H1 (cell line): Measurements from ENCODE around the gene LRR1.

Experiments used
- CBX8 ChIP-seq: fragments of 300-800, 300-1000 bp; sonication (generic); IDR thresholded peaks from 2 replicates; pipeline ENCODE4 v1.7.1; 2016; ENCODE audit warnings: low read depth, low read length, borderline replicate concordance
- CREB1 ChIP-seq: IDR thresholded peaks from 2 replicates; pipeline ENCODE4 v1.6.1; 2012; ENCODE audit warnings: inconsistent platforms
- EP300 ChIP-seq, 2 experiments: IDR thresholded peaks; 1 replicate in 1 of 2; 2 replicates in 1 of 2; pipeline ENCODE4 v1.6.1; 2011 to 2012; ENCODE audit warnings: low read depth in 2 of 2, low read length in 2 of 2, mild to moderate bottlenecking in 2 of 2, borderline replicate concordance in 1 of 2, inconsistent platforms in 1 of 2, moderate library complexity in 1 of 2
- EZH2 ChIP-seq: fragments of 200-600 bp; sonication (generic); IDR thresholded peaks from 2 replicates; pipeline ENCODE4 v1.7.1; 2012; ENCODE audit warnings: low read depth, mild to moderate bottlenecking, moderate library complexity, low read length, inconsistent platforms; ENCODE audit not compliant: severe bottlenecking
- GABPA ChIP-seq: IDR thresholded peaks from 2 replicates; pipeline ENCODE4 v1.6.1; 2011; ENCODE audit warnings: mild to moderate bottlenecking, low read length, moderate library complexity, borderline replicate concordance; ENCODE audit not compliant: insufficient read depth
- MAX ChIP-seq: IDR thresholded peaks from 2 replicates; pipeline ENCODE4 v1.6.1; 2012; ENCODE audit warnings: inconsistent platforms
- POLR2A ChIP-seq, 2 experiments: IDR thresholded peaks; 1 replicate in 1 of 2; 2 replicates in 1 of 2; pipeline ENCODE4 v1.6.1; 2011; ENCODE audit warnings: low read depth in 2 of 2, low read length in 2 of 2, mild to moderate bottlenecking in 2 of 2; ENCODE audit errors: control extremely low read depth in 1 of 2
- POLR2AphosphoS5 ChIP-seq: IDR thresholded peaks from 2 replicates; pipeline ENCODE4 v1.6.1; 2011; ENCODE audit warnings: low read depth, low read length
- RAD21 ChIP-seq, 2 experiments: IDR thresholded peaks in 1 of 2; conservative IDR thresholded peaks in 1 of 2; 2 replicates each; pipeline ENCODE4 v1.6.1; 2011; ENCODE audit warnings: low read depth in 2 of 2, low read length in 2 of 2, improper control_type of control experiment in 1 of 2, inconsistent platforms in 1 of 2, mild to moderate bottlenecking in 1 of 2, moderate library complexity in 1 of 2
- RXRA ChIP-seq: IDR thresholded peaks from 2 replicates; pipeline ENCODE4 v1.6.1; 2011; ENCODE audit warnings: low read depth, mild to moderate bottlenecking, low read length, moderate library complexity; ENCODE audit not compliant: insufficient read depth
- SP1 ChIP-seq: IDR thresholded peaks from 2 replicates; pipeline ENCODE4 v1.6.1; 2011; ENCODE audit warnings: low read depth, low read length
- TF ChIP-seq, protein P1 (sequence below), 3 experiments: IDR thresholded peaks; 1 replicate in 2 of 3; 2 replicates in 1 of 3; pipeline versions ENCODE4 v1.5.1 to v1.6.1; 2011; ENCODE audit warnings: low read length in 3 of 3, mild to moderate bottlenecking in 3 of 3, inconsistent platforms in 2 of 3, low read depth in 1 of 3, moderate library complexity in 1 of 3; ENCODE audit not compliant: insufficient read depth in 1 of 3; ENCODE audit errors: control extremely low read depth in 1 of 3
- TF ChIP-seq, protein P2 (sequence below): IDR thresholded peaks from 2 replicates; pipeline ENCODE4 v1.6.1; 2012; ENCODE audit warnings: inconsistent platforms
- TF ChIP-seq, protein P3 (sequence below): IDR thresholded peaks from 2 replicates; pipeline ENCODE4 v1.6.1; 2011; ENCODE audit warnings: low read depth, mild to moderate bottlenecking, low read length; ENCODE audit not compliant: insufficient read depth

GRCh38 chr14:49612671-49613070 lies 13.9 kb downstream of the LRR1 start:
- TF ChIP-seq EP300 (IDR thresholded peaks at IDR 0.05; ENCODE audit: borderline replicate concordance in 1 of 2, low read depth in 2 of 2, low read length in 2 of 2) (no peak), CBX8 (no peak), MAX (no peak), EZH2 (no peak), SP1 (no peak), RAD21 (IDR thresholded peaks at IDR 0.05 in 1 of 2, conservative IDR thresholded peaks at IDR 0.05 in 1 of 2; ENCODE audit: low read depth in 2 of 2, low read length in 2 of 2) (no peak), POLR2AphosphoS5 (no peak), POLR2A (IDR thresholded peaks at IDR 0.05; ENCODE audit: control extremely low read depth in 1 of 2, low read depth in 2 of 2, low read length in 2 of 2) (no peak), RXRA (no peak), GABPA (no peak), CREB1 (no peak)
- TF ChIP-seq, protein P1, sequence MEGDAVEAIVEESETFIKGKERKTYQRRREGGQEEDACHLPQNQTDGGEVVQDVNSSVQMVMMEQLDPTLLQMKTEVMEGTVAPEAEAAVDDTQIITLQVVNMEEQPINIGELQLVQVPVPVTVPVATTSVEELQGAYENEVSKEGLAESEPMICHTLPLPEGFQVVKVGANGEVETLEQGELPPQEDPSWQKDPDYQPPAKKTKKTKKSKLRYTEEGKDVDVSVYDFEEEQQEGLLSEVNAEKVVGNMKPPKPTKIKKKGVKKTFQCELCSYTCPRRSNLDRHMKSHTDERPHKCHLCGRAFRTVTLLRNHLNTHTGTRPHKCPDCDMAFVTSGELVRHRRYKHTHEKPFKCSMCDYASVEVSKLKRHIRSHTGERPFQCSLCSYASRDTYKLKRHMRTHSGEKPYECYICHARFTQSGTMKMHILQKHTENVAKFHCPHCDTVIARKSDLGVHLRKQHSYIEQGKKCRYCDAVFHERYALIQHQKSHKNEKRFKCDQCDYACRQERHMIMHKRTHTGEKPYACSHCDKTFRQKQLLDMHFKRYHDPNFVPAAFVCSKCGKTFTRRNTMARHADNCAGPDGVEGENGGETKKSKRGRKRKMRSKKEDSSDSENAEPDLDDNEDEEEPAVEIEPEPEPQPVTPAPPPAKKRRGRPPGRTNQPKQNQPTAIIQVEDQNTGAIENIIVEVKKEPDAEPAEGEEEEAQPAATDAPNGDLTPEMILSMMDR (IDR thresholded peaks at IDR 0.05; ENCODE audit: control extremely low read depth in 1 of 3, insufficient read depth in 1 of 3, low read depth in 1 of 3, low read length in 3 of 3): no peak
- TF ChIP-seq, protein P2, sequence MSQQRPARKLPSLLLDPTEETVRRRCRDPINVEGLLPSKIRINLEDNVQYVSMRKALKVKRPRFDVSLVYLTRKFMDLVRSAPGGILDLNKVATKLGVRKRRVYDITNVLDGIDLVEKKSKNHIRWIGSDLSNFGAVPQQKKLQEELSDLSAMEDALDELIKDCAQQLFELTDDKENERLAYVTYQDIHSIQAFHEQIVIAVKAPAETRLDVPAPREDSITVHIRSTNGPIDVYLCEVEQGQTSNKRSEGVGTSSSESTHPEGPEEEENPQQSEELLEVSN: no peak
- TF ChIP-seq, protein P3, sequence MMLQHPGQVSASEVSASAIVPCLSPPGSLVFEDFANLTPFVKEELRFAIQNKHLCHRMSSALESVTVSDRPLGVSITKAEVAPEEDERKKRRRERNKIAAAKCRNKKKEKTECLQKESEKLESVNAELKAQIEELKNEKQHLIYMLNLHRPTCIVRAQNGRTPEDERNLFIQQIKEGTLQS: no peak
